NB4 (cell line): ENCODE data around the gene NSD1.

ENCODE experiments used
- DNase-seq: peaks from one replicate; pipeline ENCODE4 v3.0.0; 2010; ENCODE audit warnings: low read depth
- H3K4me3 ChIP-seq: one replicate; pipeline ENCODE4 v1.5.1; 2011; ENCODE audit warnings: mild to moderate bottlenecking, low read depth, low read length, moderate library complexity
- MYC ChIP-seq: IDR thresholded peaks from 2 replicates; pipeline ENCODE4 v1.6.1; 2011; ENCODE audit warnings: low read depth, low read length
- POLR2A ChIP-seq: IDR thresholded peaks from 2 replicates; pipeline ENCODE4 v1.6.1; 2011; ENCODE audit warnings: mild to moderate bottlenecking; ENCODE audit not compliant: insufficient read length; ENCODE audit errors: extremely low read depth
- TF ChIP-seq, protein P1 (sequence below): IDR thresholded peaks from one replicate; pipeline ENCODE4 v1.5.1; 2012; ENCODE audit warnings: low read depth, low read length
- TF ChIP-seq, protein P2 (sequence below): IDR thresholded peaks from 2 replicates; pipeline ENCODE4 v1.6.1; 2011; ENCODE audit warnings: low read depth, low read length

The NSD1 gene

DNA sequence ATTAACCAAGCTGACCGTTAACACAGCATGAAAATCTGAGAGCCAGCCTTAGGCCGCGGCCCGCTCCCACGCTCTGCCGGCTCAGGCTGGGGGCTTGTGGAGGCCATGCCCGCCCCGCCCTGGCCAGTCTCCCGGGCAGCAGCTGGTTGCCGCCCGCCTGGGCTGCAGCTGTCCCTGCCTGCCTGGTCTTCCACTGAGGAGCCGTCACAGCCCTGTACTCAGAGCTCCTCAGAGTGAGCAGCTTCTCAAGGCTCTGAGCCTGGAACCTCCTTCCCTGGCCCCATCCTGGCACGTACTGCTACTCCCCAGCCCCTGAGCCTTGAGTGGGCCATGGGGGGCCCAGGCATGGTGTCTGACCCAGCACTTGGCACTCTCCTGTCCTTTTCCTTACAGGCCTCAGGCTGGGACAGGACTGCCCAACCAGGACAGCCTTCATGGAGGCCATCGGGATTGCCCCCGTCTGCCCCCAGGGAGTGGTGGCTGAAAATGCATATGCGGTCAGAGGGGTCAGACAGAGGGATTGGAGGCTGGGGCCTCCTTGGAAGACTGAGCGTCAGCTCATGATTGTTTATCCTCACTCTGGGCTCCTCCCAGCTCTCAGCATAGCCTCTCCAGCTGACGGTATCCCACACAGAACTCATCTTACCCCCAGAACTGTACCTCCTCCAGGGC lies 35.0 kb upstream of the NSD1 start:
- DNase-seq, result no peak
- TF ChIP-seq POLR2A (no peak), MYC (no peak)
- TF ChIP-seq, protein P1, sequence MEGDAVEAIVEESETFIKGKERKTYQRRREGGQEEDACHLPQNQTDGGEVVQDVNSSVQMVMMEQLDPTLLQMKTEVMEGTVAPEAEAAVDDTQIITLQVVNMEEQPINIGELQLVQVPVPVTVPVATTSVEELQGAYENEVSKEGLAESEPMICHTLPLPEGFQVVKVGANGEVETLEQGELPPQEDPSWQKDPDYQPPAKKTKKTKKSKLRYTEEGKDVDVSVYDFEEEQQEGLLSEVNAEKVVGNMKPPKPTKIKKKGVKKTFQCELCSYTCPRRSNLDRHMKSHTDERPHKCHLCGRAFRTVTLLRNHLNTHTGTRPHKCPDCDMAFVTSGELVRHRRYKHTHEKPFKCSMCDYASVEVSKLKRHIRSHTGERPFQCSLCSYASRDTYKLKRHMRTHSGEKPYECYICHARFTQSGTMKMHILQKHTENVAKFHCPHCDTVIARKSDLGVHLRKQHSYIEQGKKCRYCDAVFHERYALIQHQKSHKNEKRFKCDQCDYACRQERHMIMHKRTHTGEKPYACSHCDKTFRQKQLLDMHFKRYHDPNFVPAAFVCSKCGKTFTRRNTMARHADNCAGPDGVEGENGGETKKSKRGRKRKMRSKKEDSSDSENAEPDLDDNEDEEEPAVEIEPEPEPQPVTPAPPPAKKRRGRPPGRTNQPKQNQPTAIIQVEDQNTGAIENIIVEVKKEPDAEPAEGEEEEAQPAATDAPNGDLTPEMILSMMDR, result no peak
- TF ChIP-seq, protein P2, sequence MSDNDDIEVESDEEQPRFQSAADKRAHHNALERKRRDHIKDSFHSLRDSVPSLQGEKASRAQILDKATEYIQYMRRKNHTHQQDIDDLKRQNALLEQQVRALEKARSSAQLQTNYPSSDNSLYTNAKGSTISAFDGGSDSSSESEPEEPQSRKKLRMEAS, result no peak
- no peak overlapping the region for H3K4me3 ChIP-seq

DNA sequence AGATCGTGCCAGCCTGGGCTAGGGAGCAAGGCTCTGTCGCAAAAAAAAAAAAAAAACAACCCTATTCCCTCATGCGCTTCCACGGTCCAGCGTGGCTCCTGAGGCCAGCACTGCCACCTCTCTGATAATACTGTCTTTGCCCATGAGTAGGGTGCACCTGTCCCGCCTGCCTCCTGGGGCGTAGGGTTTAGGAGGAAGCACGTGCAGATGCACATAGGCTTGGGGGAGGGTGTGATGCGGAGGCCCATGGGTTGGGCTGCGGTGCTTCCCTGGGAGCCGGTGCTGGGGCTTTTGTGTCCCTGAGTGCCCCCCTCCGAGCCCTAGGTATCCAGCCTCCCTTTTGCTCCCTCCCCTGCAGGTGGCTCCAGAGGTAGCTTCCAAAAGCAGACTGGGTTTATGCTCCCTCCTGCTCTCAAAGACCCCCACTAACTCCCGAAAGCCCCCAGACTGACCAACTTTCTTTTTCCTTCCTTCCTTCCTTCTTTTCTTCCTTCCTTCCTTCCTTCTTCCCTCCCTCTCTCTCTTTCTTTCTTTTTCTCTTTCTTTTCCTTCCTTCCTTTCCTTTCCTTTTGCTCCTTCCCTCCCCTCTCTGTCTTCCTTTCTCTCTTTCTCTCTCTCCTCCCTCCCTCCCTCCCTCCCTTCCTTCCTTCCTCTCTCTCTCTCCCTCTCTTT lies 34.0 kb upstream of the NSD1 start:
- TF ChIP-seq MYC (no peak), POLR2A (no peak)
- TF ChIP-seq, protein P1, result no peak
- TF ChIP-seq, protein P2, result no peak
- no peak for DNase-seq
- H3K4me3 ChIP-seq, result no peak overlapping the region

DNA sequence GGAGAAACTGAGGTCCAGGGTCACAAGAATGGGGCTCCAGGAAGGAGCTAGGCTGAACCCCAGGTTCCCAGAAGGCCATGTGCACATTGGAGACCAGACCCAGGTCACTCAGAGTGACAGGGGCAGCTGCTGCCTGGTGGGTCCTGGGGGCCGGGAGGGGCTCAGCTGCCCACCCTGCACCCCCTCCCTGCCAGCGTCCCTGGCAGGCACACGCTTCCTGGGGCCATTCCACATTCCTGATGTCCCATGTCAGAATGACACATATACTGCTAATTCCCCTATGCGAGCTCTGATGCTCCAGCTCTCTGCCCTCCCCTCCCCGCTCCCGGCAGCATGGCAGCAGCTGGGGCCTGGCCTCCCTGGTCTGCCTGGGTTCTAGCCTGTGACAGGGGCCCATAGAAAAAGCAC lies 32.9 kb upstream of the NSD1 start:
- no peak for DNase-seq
- TF ChIP-seq POLR2A (no peak), MYC (no peak)
- TF ChIP-seq, protein P1, result no peak
- TF ChIP-seq, protein P2, result no peak
- no peak overlapping the region for H3K4me3 ChIP-seq

DNA sequence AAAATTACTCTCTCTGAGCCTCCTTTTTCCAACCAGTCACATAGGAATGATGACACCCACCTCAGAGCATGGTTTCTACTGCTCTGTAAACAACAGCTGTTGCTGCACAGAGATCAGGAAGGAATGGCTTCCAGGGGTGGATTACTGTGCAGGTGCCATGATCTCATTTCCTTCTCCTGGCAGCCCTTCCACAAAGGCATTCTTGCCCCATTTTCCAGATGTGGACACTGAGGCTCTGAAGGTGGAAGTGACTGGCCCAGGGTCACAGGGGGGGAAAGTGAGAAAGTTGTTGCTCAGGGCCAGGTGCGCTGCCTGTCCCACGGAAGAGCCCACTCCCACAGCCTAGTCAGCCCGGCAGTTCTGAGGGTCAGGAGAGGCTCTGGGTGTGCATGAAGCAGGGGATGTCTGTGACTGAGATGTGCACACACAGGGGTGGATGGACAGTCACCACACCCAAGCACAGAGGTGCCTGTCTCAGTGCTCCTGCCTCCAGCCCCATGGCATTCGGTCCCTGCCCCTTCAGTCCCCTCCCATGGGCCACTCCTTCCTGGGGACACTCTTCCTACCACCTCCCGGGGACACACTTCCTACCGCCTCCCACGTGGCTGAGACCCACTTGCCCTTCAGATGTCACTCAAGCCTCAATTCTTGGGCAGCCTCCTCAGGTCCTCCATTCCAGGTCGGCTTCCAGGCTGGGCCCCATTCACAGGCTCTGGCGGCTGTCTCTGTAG lies 29.9 kb upstream of the NSD1 start:
- no peak overlapping the region for H3K4me3 ChIP-seq
- TF ChIP-seq, protein P2, result no peak
- TF ChIP-seq, protein P1, result no peak
- TF ChIP-seq POLR2A (no peak), MYC (no peak)
- no peak for DNase-seq

DNA sequence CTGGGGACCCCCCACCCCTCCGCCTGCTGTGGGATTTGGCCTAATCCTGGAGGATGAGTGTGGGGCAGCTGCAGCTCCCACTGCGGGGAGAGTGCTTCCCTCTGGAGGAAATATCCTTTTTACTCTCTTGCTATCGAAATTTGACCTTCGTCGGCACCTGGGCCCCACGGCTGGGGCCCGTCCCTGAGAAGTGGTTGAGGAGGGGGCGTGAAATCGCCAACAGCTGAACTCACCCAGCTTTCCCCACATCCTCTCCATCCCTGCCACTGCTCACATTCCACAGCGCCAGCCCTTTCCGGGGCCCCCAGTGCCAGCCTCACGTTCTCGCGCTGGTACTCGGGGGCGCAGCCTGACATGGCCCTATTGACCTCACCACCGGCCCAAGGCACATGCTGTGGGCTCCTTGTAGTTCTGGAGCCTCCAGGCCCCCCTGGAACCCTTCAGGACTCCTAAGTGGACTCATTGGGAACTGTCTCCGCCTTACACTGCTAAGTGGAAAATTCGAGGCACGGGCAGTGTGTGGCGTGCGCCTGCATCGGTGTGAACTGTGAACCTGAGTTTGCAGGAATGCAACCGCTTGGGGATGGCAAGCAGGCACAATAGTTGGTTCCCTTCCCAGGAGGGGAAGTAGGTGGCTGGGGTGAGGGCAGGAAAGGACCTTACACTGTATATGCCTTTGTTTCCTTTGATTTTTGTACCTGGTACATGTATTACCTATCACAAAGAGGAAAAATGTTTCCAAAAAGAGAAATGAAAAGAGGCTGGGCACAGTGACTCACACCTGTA lies 27.7 kb upstream of the NSD1 start:
- no peak for TF ChIP-seq POLR2A
- TF ChIP-seq, protein P1, result no peak
- TF ChIP-seq, protein P2, result no peak
- TF ChIP-seq MYC, result no peak
- DNase-seq, result no peak
- H3K4me3 ChIP-seq, result no peak overlapping the region
